GM12864 (cell line): ENCODE results near the gene PI3.

Experiments
- DNase-seq: peaks from one replicate; pipeline ENCODE4 v3.0.0-alpha.2; 2011; ENCODE audit warnings: low read depth
- H3K4me3 ChIP-seq: 2 replicates; pipeline ENCODE4 v1.5.1; 2011; ENCODE audit warnings: mild to moderate bottlenecking, low read depth, low read length, control low read depth
- TF ChIP-seq, protein P1 (sequence below): IDR thresholded peaks from 2 replicates; pipeline ENCODE4 v1.5.1; 2011; ENCODE audit warnings: low read depth, mild to moderate bottlenecking, moderate library complexity, low read length, control low read depth, inconsistent platforms; ENCODE audit errors: missing control alignments

Gene PI3

DNA sequence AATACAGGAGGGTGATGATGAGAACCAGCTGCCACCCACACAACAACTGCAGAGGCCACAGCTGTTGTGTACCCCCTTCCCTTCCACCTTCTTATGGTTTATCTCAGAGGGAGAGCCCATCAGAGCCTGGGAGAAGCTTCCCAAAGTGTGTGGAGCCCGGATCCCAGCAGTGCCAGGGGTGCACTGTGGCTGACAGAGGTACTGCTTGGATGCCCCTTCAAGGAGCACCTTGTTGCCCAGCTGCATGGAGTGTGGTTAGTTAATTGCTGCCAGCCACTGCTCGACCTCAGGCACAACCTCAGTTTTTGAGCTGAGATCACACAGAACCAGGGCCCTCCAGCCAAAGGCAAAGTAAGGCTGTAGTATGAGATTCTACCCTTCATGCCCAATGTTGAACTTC, 13.0 kb downstream of the PI3 start:
- TF ChIP-seq, protein P1, sequence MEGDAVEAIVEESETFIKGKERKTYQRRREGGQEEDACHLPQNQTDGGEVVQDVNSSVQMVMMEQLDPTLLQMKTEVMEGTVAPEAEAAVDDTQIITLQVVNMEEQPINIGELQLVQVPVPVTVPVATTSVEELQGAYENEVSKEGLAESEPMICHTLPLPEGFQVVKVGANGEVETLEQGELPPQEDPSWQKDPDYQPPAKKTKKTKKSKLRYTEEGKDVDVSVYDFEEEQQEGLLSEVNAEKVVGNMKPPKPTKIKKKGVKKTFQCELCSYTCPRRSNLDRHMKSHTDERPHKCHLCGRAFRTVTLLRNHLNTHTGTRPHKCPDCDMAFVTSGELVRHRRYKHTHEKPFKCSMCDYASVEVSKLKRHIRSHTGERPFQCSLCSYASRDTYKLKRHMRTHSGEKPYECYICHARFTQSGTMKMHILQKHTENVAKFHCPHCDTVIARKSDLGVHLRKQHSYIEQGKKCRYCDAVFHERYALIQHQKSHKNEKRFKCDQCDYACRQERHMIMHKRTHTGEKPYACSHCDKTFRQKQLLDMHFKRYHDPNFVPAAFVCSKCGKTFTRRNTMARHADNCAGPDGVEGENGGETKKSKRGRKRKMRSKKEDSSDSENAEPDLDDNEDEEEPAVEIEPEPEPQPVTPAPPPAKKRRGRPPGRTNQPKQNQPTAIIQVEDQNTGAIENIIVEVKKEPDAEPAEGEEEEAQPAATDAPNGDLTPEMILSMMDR: no peak
- DNase-seq: no peak
- no peak overlapping the region for H3K4me3 ChIP-seq

DNA sequence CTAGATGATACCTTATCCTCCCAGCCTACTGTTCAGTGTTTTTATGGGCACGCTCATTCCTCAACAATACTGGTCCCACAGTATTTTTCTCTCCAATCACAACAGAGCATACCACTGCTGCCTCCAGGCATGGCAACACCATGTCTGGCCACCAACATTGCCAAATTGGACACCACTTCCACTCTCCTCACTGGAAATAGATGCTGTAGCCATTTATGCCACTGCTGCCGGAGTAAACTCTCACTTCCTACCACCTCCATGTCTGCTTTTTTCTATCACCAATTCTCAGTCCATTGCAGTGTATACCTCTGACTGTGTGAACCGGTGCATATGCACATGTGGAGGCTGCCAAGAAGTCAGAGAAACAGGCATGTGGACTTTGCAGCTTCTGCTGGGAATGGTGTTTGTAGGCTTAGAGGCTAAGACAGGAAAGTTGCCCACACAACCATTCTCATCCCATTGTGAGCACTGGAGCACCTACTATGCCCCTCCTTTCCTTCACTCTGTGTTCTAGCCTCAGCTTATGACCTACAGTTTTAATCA, 14.4 kb downstream of the PI3 start:
- DNase-seq: no peak
- H3K4me3 ChIP-seq: no peak overlapping the region
- TF ChIP-seq, protein P1: no peak

DNA sequence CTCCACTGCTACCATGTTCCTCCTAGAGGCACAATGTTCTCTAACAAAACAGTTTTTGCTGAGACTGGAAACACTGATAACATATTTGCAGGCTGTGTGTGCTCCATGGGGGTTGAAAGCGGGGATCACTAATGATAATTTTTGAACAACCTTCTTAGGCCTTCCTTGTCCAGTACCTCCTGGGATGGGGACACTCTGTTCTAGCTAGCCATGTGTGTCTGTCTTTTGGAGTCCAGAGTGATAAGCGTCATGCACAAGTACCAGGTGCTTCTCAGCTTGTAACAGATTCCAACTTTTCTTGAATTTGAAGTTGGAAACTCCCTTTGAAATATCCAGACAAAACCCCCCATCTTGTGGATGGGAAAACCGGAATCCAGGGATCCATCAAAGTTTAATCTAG, 15.2 kb downstream of the PI3 start:
- H3K4me3 ChIP-seq: no peak overlapping the region
- no peak for DNase-seq

DNA sequence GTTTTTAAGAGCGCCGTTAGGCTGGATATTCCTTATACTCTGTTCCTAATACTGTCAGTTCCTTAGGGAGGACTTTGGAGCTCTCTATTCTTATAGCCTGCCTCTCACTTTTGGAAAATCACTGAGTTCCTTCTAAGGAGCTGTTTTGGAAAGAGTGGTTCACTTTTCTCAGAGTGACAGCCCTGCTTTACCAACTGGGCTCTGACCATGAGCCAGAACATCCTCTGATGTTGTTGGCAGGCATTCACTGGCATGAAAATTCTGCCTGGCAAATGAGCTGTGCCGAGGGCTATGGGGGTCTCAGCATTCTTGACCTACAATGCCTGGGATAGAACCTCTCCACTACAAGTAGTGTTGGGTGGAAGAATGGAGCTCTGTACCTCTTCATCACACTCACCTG, 17.2 kb downstream of the PI3 start:
- H3K4me3 ChIP-seq: no peak overlapping the region
- DNase-seq: no peak
- TF ChIP-seq, protein P1: no peak

More for the DNA sequence above, 15.2 kb downstream of the PI3 start:
- TF ChIP-seq, protein P1: no peak

DNA sequence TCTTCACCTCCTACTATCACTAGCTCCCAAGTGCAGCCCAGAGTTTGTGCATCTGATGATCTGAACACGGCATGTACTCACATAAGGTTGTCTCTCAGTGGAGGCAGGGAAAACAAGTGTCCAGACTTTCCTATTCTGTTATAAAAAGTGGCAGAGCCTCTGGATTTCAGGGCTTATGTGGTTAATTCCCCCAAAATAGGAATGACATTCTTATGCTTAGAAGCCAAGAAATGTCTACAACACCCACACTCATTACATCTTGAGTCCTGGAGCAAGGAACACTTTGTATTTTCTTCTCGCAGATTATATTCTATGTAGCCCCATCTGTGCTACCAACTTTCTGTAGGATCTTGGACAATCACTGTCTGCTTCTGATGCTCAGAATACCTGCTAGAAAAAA, 18.6 kb downstream of the PI3 start:
- no peak overlapping the region for H3K4me3 ChIP-seq
- TF ChIP-seq, protein P1: no peak
- no peak for DNase-seq

DNA sequence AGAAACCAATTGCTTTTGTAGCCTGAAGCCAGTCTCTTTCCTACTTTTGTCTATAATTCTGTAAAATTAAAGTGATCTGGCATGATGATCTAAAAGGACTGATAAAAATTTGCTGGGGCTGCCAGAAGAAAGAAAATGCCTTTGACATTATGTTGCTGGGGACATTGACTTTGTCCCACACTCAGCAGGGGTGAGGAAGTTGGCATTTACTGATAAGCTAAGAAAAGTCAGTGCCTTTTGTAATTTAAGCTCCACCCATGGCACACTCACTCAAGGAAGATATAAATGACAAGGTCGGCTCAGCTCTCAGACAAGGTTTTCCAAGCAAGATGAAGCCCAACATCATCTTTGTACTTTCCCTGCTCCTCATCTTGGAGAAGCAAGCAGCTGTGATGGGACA, 32.0 kb downstream of the PI3 start, which contains the start of gene SEMG1:
TSS of gene SEMG1 (plus strand) at position 309 of the 400 bp plus-strand sequence. CDS start at position 330, 21 bp downstream.
- no peak within 1 kb of the TSS for H3K4me3 ChIP-seq
- TF ChIP-seq, protein P1: no peak
- DNase-seq: no peak

DNA sequence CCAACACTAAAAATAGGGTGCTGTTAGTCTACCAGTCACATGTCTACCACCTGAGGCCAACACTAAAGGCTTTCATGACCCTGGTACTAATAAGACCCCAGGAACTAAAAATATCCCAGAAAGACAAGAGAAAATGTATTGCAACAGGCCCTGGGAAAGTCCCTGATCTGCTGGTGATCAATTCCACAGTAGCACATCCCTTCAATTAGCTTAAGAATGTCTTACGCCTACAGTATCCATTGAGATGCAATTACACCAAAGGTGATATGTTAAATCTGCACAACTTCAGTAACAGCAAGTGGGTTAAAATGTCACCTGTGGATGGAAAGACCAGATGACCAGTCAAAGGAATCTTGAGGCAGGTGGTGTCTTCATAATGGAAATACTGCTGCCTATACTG, 35.2 kb downstream of the PI3 start:
- DNase-seq: no peak
- H3K4me3 ChIP-seq: no peak overlapping the region
- TF ChIP-seq, protein P1: no peak
